ENCODE results near the gene MPV17L2. TPM values are rescaled to one million over a fixed set of nuclear protein-coding genes. Genes with fewer than 3 reads are reported as not detected.

MPV17L2 gene
- total and polyA plus RNA-seq, 2 experiments from 2014 or later: 22.4 to 31.8 TPM

DNA sequence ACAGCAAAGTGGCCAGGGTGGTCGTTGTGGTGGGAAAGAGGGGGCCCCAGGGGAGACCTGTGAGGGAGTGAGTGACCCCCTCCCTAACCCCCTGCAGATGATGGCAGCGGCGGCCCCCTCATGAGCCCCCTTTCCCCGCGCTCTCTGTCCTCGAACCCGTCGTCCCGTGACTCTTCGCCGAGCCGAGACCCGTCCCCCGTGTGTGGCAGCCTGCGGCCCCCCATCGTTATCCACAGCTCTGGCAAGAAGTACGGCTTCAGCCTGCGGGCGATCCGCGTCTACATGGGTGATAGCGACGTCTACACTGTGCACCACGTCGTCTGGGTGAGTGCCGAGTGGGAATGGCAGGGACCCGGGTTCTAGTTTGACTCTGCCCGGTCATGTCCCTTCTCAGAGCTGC lies 48.1 kb upstream of the MPV17L2 start:
- TF ChIP-seq, protein P1, sequence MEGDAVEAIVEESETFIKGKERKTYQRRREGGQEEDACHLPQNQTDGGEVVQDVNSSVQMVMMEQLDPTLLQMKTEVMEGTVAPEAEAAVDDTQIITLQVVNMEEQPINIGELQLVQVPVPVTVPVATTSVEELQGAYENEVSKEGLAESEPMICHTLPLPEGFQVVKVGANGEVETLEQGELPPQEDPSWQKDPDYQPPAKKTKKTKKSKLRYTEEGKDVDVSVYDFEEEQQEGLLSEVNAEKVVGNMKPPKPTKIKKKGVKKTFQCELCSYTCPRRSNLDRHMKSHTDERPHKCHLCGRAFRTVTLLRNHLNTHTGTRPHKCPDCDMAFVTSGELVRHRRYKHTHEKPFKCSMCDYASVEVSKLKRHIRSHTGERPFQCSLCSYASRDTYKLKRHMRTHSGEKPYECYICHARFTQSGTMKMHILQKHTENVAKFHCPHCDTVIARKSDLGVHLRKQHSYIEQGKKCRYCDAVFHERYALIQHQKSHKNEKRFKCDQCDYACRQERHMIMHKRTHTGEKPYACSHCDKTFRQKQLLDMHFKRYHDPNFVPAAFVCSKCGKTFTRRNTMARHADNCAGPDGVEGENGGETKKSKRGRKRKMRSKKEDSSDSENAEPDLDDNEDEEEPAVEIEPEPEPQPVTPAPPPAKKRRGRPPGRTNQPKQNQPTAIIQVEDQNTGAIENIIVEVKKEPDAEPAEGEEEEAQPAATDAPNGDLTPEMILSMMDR (IDR thresholded peaks at IDR 0.05; ENCODE audit: poor library complexity): no peak
- no peak for TF ChIP-seq EZH2 (IDR thresholded peaks at IDR 0.05; ENCODE audit: borderline replicate concordance)
- H3K9me2 ChIP-seq (replicated peaks; ENCODE audit: insufficient read depth): no peaks in the 10 kb centered on the region
- H3K27me3 ChIP-seq: no peaks in the 10 kb centered on the region
- H3K4me3 ChIP-seq: no peak overlapping the region
- no peaks in the 10 kb centered on the region for H3K4me1 ChIP-seq (ENCODE audit: insufficient read depth)
- H4K20me1 ChIP-seq (ENCODE audit: insufficient read depth, poor library complexity, severe bottlenecking): no peaks in the 10 kb centered on the region
- no peaks in the 10 kb centered on the region for H3K79me2 ChIP-seq
- no peak overlapping the region for H3K4me2 ChIP-seq
- H2AFZ ChIP-seq: no peak overlapping the region
- WGBS (ENCODE audit: low lambda C conversion rate, missing lambda C conversion rate): 98% methylated on average over 21 of the region's 28 CpGs
- no peak overlapping the region for H3K27ac ChIP-seq
- no peaks in the 10 kb centered on the region for H3K9me3 ChIP-seq (ENCODE audit: low read depth)
- no peaks in the 10 kb centered on the region for H3K36me3 ChIP-seq (replicated peaks; ENCODE audit: insufficient read depth, low read depth)
- no peak for DNase-seq (ENCODE audit: low spot score)

DNA sequence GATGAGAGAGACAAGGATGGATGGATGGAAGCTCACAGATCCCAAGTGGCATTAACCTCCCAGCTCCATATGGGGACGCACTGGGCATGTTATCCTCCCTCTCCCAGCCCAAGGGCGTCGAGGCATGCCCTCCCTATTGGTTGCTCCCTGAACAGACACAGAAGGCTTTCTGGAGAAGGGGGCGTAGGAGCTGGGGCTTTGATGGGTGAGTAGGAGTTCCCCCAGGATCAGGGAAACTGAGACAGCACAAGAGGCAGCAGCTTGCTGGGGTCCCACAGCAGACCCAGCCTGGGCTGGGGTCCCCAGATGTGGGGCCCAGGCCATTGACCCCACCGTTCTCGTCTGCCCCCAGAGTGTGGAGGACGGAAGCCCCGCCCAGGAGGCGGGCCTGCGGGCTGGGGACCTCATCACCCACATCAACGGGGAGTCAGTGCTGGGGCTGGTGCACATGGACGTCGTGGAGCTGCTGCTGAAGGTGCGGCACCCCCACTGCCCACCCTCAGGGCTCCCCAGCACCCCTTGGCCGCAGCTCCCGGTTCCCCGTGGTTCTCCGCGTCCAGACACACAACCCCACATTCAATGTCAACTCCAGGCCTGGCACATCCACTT lies 47.5 kb upstream of the MPV17L2 start:
- Histone ChIP-seq H3K79me2 (no peaks in the 10 kb centered on the region), H3K4me1 (ENCODE audit: insufficient read depth) (no peaks in the 10 kb centered on the region), H3K9me2 (replicated peaks; ENCODE audit: insufficient read depth) (no peaks in the 10 kb centered on the region), H3K9me3 (ENCODE audit: low read depth) (no peaks in the 10 kb centered on the region), H3K4me3 (no peak overlapping the region), H4K20me1 (ENCODE audit: insufficient read depth, poor library complexity, severe bottlenecking) (no peaks in the 10 kb centered on the region), H3K27me3 (no peaks in the 10 kb centered on the region), H3K27ac (no peak overlapping the region), H3K36me3 (replicated peaks; ENCODE audit: insufficient read depth, low read depth) (no peaks in the 10 kb centered on the region), H2AFZ (no peak overlapping the region), H3K4me2 (no peak overlapping the region)
- DNase-seq (ENCODE audit: low spot score): no peak
- no peak for TF ChIP-seq EZH2phosphoT487 (IDR thresholded peaks at IDR 0.05; ENCODE audit: low read depth, severe bottlenecking, unreplicated experiment)
- no peak for TF ChIP-seq EZH2 (IDR thresholded peaks at IDR 0.05; ENCODE audit: borderline replicate concordance)
- TF ChIP-seq, protein P1 (IDR thresholded peaks at IDR 0.05; ENCODE audit: poor library complexity): no peak
- WGBS (ENCODE audit: low lambda C conversion rate, missing lambda C conversion rate): 94% methylated on average over 19 of the region's 19 CpGs

DNA sequence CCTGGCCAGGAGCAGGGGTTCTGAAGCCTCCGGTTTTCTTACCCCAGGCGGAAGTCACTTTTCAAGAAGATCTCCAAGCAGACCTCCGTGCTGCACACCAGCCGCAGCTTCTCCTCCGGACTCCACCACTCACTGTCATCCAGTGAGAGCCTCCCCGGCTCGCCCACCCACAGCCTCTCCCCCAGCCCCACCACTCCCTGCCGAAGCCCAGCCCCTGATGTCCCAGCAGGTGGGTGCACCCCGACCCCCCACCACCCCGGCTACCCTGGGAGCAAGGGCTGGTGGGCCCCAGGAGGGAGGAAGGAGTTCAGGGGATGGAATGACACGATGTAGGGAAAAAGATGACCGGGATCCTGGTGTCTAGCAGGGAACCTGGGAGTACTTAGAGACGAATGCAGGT lies 45.6 kb upstream of the MPV17L2 start:
- Histone ChIP-seq H3K9me3 (ENCODE audit: low read depth) (no peaks in the 10 kb centered on the region), H3K4me1 (ENCODE audit: insufficient read depth) (peaks cover 5% of the 10 kb centered on the region), H3K36me3 (replicated peaks; ENCODE audit: insufficient read depth, low read depth) (no peaks in the 10 kb centered on the region), H3K4me2 (no peak overlapping the region), H3K79me2 (no peaks in the 10 kb centered on the region), H2AFZ (no peak overlapping the region), H4K20me1 (ENCODE audit: insufficient read depth, poor library complexity, severe bottlenecking) (no peaks in the 10 kb centered on the region), H3K27ac (no peak overlapping the region), H3K4me3 (no peak overlapping the region), H3K27me3 (no peaks in the 10 kb centered on the region), H3K9me2 (replicated peaks; ENCODE audit: insufficient read depth) (no peaks in the 10 kb centered on the region)
- TF ChIP-seq EZH2phosphoT487 (IDR thresholded peaks at IDR 0.05; ENCODE audit: low read depth, severe bottlenecking, unreplicated experiment): no peak
- no peak for DNase-seq (ENCODE audit: low spot score)
- 96% methylated on average over 11 of the region's 13 CpGs for WGBS (ENCODE audit: low lambda C conversion rate, missing lambda C conversion rate)

DNA sequence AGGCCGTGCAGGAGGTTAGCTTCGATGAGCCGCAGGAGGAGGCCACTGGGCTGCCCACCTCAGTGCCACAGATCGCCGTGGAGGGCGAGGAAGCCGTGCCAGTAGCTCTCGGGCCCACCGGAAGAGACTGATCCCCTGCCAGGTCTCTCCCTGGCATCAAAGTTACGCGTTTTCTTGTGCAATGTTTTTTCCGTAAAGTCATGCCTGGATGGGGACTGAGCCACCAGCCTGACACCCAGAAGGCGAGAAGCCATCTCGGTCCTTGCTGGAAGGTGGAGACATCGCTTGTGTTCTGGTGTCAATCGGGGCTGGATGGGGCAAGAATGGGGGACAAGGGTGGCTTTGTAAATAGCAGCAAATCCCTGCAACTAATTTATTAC lies 43.4 kb upstream of the MPV17L2 start:
- Histone ChIP-seq H2AFZ (no peak overlapping the region), H3K4me3 (no peak overlapping the region), H3K27ac (no peak overlapping the region), H4K20me1 (ENCODE audit: insufficient read depth, poor library complexity, severe bottlenecking) (no peaks in the 10 kb centered on the region), H3K9me3 (ENCODE audit: low read depth) (no peaks in the 10 kb centered on the region), H3K79me2 (peaks cover 14% of the 10 kb centered on the region), H3K4me2 (no peak overlapping the region), H3K36me3 (replicated peaks; ENCODE audit: insufficient read depth, low read depth) (no peaks in the 10 kb centered on the region), H3K9me2 (replicated peaks; ENCODE audit: insufficient read depth) (no peaks in the 10 kb centered on the region), H3K27me3 (no peaks in the 10 kb centered on the region), H3K4me1 (ENCODE audit: insufficient read depth) (peaks cover 9% of the 10 kb centered on the region)
- DNase-seq (ENCODE audit: low spot score): no peak
- TF ChIP-seq EZH2phosphoT487 (IDR thresholded peaks at IDR 0.05; ENCODE audit: low read depth, severe bottlenecking, unreplicated experiment) (no peak), EZH2 (IDR thresholded peaks at IDR 0.05; ENCODE audit: borderline replicate concordance) (no peak)
- TF ChIP-seq, protein P1 (IDR thresholded peaks at IDR 0.05; ENCODE audit: poor library complexity): no peak
- 93% methylated on average over 16 of the region's 16 CpGs for WGBS (ENCODE audit: low lambda C conversion rate, missing lambda C conversion rate)
